IPS-NIHi11 (cell line): Measurements from ENCODE around the gene NLRP9.

Experiments
- DNase-seq: peaks from one replicate; pipeline ENCODE4 v3.0.0; 2012; ENCODE audit warnings: mixed read lengths, low spot score

NLRP9 gene

GRCh38 chr19:55703790-55704215 is 34.4 kb downstream of the NLRP9 start:
- DNase-seq: peak; percentile 88

- DNase-seq: no peak
These were observed 36.0 kb downstream of the NLRP9 start for GRCh38 chr19:55702131-55702627.

- DNase-seq: no peak
These were observed 37.4 kb downstream of the NLRP9 start for GRCh38 chr19:55700813-55701212.

- no peak for DNase-seq
These were observed 39.0 kb downstream of the NLRP9 start for GRCh38 chr19:55699221-55699620.

- DNase-seq: no peak
These were observed 39.9 kb downstream of the NLRP9 start for GRCh38 chr19:55698256-55698655.

GRCh38 chr19:55697698-55698097 is 40.5 kb downstream of the NLRP9 start:
- DNase-seq: no peak

GRCh38 chr19:55697069-55697440 is 41.1 kb downstream of the NLRP9 start:
- DNase-seq: no peak

GRCh38 chr19:55696301-55697068 is 41.7 kb downstream of the NLRP9 start:
- DNase-seq: no peak

GRCh38 chr19:55695511-55696290 is 42.5 kb downstream of the NLRP9 start:
- no peak for DNase-seq

- DNase-seq: peak; percentile 27
These were observed 43.3 kb downstream of the NLRP9 start for GRCh38 chr19:55694656-55695491.

GRCh38 chr19:55694241-55694655 is 44.0 kb downstream of the NLRP9 start:
- DNase-seq: peak; percentile 29

GRCh38 chr19:55693336-55693974 is 44.7 kb downstream of the NLRP9 start:
- no peak for DNase-seq

- peak; percentile 31 for DNase-seq
These were observed 45.5 kb downstream of the NLRP9 start for GRCh38 chr19:55692681-55693081.

- peak; percentile 32 for DNase-seq
These were observed 46.4 kb downstream of the NLRP9 start for GRCh38 chr19:55691561-55692481.

GRCh38 chr19:55690769-55691545 is 47.2 kb downstream of the NLRP9 start:
- DNase-seq: no peak

GRCh38 chr19:55690109-55690768 is 48.0 kb downstream of the NLRP9 start:
- DNase-seq: no peak

- DNase-seq: peak; percentile 20
These were observed 48.6 kb downstream of the NLRP9 start for GRCh38 chr19:55689411-55690108.

GRCh38 chr19:55688422-55689218 is 49.6 kb downstream of the NLRP9 start:
- DNase-seq: peak; percentile 68
